ENCODE results near the gene DENND6A. TPM values are rescaled to one million over a fixed set of nuclear protein-coding genes. Genes with fewer than 3 reads are reported as not detected.

Gene DENND6A
- total RNA-seq, 1 experiment from 2014 or later: 21.8 TPM

GRCh38 chr3:57624801-57625200 is 68.1 kb downstream of the DENND6A start:
- Mint-ChIP-seq H3K36me3 (ENCODE audit: insufficient read depth, unreplicated experiment) (peaks cover 31% of the 10 kb centered on the region), H3K9me3 (ENCODE audit: unreplicated experiment) (no peaks in the 10 kb centered on the region), H3K27ac (ENCODE audit: unreplicated experiment) (no peak overlapping the region), H3K4me1 (ENCODE audit: low read depth, unreplicated experiment) (peaks cover 11% of the 10 kb centered on the region), H3K4me3 (ENCODE audit: unreplicated experiment) (no peak overlapping the region), H3K27me3 (ENCODE audit: insufficient read depth, unreplicated experiment) (no peaks in the 10 kb centered on the region)
- DNase-seq: no peak
- no peaks in the 10 kb centered on the region; the same call in 1 of the 2 replicates for H3K36me3 ChIP-seq (ENCODE audit: control insufficient read depth, insufficient read depth, low read length)
- no peaks in the 10 kb centered on the region for H3K9me3 ChIP-seq
- H3K27me3 ChIP-seq (replicated peaks; ENCODE audit: control insufficient read depth, insufficient read depth, low read length): no peaks in the 10 kb centered on the region
- TF ChIP-seq CTCF (IDR thresholded peaks at IDR 0.05; ENCODE audit: insufficient read depth in 1 of 2, low read depth in 1 of 2, low read length in 1 of 2, severe bottlenecking in 1 of 2, unreplicated experiment in 1 of 2): no peak
- BruUV-seq (replicated peaks): no TSS peak
- ChIA-PET POLR2A (no interaction called here), CTCF (no interaction called here)
- no peak overlapping the region for H3K4me3 ChIP-seq (ENCODE audit: low read depth, low read length)
- H3K4me1 ChIP-seq: peaks cover 11% of the 10 kb centered on the region; the same call in 1 of the 2 replicates
- intact Hi-C loops (cut with micrococcal nuclease; ENCODE audit: unreplicated experiment): no loop called here

- no peak for TF ChIP-seq CTCF (IDR thresholded peaks at IDR 0.05; ENCODE audit: insufficient read depth in 1 of 2, low read depth in 1 of 2, low read length in 1 of 2, severe bottlenecking in 1 of 2, unreplicated experiment in 1 of 2)
- intact Hi-C loops (cut with micrococcal nuclease; ENCODE audit: unreplicated experiment): no loop called here
- Histone ChIP-seq H3K4me3 (ENCODE audit: low read depth, low read length) (no peak overlapping the region), H3K9me3 (no peaks in the 10 kb centered on the region), H3K27me3 (replicated peaks; ENCODE audit: control insufficient read depth, insufficient read depth, low read length) (no peaks in the 10 kb centered on the region), H3K36me3 (ENCODE audit: control insufficient read depth, insufficient read depth, low read length) (no peaks in the 10 kb centered on the region), H3K4me1 (peaks cover 11% of the 10 kb centered on the region; the same call in 1 of the 2 replicates)
- H3K4me1 Mint-ChIP-seq (ENCODE audit: low read depth, unreplicated experiment): peaks cover 11% of the 10 kb centered on the region
- ChIA-PET CTCF (no interaction called here), POLR2A (no interaction called here)
- peaks cover 27% of the 10 kb centered on the region for H3K36me3 Mint-ChIP-seq (ENCODE audit: insufficient read depth, unreplicated experiment)
- no peaks in the 10 kb centered on the region for H3K9me3 Mint-ChIP-seq (ENCODE audit: unreplicated experiment)
- H3K27ac Mint-ChIP-seq (ENCODE audit: unreplicated experiment): no peak overlapping the region
- no peak overlapping the region for H3K4me3 Mint-ChIP-seq (ENCODE audit: unreplicated experiment)
- DNase-seq: no peak
- BruUV-seq (replicated peaks): no TSS peak
- H3K27me3 Mint-ChIP-seq (ENCODE audit: insufficient read depth, unreplicated experiment): no peaks in the 10 kb centered on the region
Measured at GRCh38 chr3:57622362-57622761, 70.5 kb downstream of the DENND6A start.

- Histone ChIP-seq H3K9me3 (no peaks in the 10 kb centered on the region), H3K4me3 (ENCODE audit: low read depth, low read length) (no peak overlapping the region), H3K27me3 (replicated peaks; ENCODE audit: control insufficient read depth, insufficient read depth, low read length) (no peaks in the 10 kb centered on the region), H3K36me3 (ENCODE audit: control insufficient read depth, insufficient read depth, low read length) (no peaks in the 10 kb centered on the region), H3K4me1 (peaks cover 10% of the 10 kb centered on the region; the same call in 1 of the 2 replicates)
- no peak overlapping the region for H3K27ac Mint-ChIP-seq (ENCODE audit: unreplicated experiment)
- H3K4me1 Mint-ChIP-seq (ENCODE audit: low read depth, unreplicated experiment): peaks cover 10% of the 10 kb centered on the region
- H3K9me3 Mint-ChIP-seq (ENCODE audit: unreplicated experiment): no peaks in the 10 kb centered on the region
- H3K27me3 Mint-ChIP-seq (ENCODE audit: insufficient read depth, unreplicated experiment): no peaks in the 10 kb centered on the region
- no peak for DNase-seq
- intact Hi-C loops (cut with micrococcal nuclease; ENCODE audit: unreplicated experiment): no loop called here
- CTCF ChIA-PET: interaction anchor here (0.6 kb wide), 1 partner anchor 127 kb away, joined by 4 read pairs; no protein-coding TSS in a partner anchor
- no peak for TF ChIP-seq CTCF (IDR thresholded peaks at IDR 0.05; ENCODE audit: insufficient read depth in 1 of 2, low read depth in 1 of 2, low read length in 1 of 2, severe bottlenecking in 1 of 2, unreplicated experiment in 1 of 2)
- peaks cover 11% of the 10 kb centered on the region for H3K36me3 Mint-ChIP-seq (ENCODE audit: insufficient read depth, unreplicated experiment)
- no peak overlapping the region for H3K4me3 Mint-ChIP-seq (ENCODE audit: unreplicated experiment)
- POLR2A ChIA-PET: no interaction called here
- BruUV-seq (replicated peaks): no TSS peak
Measured at GRCh38 chr3:57617739-57618138, 75.1 kb downstream of the DENND6A start.
